Karpas-422 (cell line): Measurements from ENCODE around the gene CCNH. TPM values are rescaled to one million over a fixed set of nuclear protein-coding genes. Genes with fewer than 3 reads are reported as not detected.
A peak's percentile ranks its signal among the peaks of the same experiment; 100 is the strongest.

Experiments
- DNase-seq: peaks from one replicate; pipeline ENCODE4 v3.0.0-alpha.2; 2015
- H2AFZ ChIP-seq: fragments of 200-600 bp; sonication (generic); 2 replicates; pipeline ENCODE4 v1.6.1; 2014; ENCODE audit warnings: antibody characterized with exemption, low read length, mixed read lengths
- H3K27ac ChIP-seq: fragments of 200-600 bp; sonication (generic); 2 replicates; pipeline ENCODE4 v1.5.1; 2014; ENCODE audit warnings: mild to moderate bottlenecking, low read length, moderate library complexity
- H3K27me3 ChIP-seq: fragments of 200-600 bp; sonication (generic); 2 replicates; pipeline ENCODE4 v1.6.1; 2014; ENCODE audit warnings: low read length, mixed read lengths
- H3K36me3 ChIP-seq: fragments of 200-600 bp; sonication (generic); 2 replicates; pipeline ENCODE4 v1.6.1; 2014; ENCODE audit warnings: low read length, mixed read lengths; ENCODE audit not compliant: insufficient read depth
- H3K4me1 ChIP-seq: fragments of 200-600 bp; sonication (generic); 2 replicates; pipeline ENCODE4 v1.6.1; 2014; ENCODE audit warnings: mild to moderate bottlenecking, low read length, mixed read lengths
- H3K4me2 ChIP-seq: fragments of 200-600 bp; sonication (generic); 2 replicates; pipeline ENCODE4 v1.6.1; 2014; ENCODE audit warnings: low read length, low read depth, mild to moderate bottlenecking; ENCODE audit not compliant: poor library complexity, severe bottlenecking
- H3K4me3 ChIP-seq: fragments of 200-600 bp; sonication (generic); 2 replicates; pipeline ENCODE4 v1.5.1; 2014; ENCODE audit warnings: mild to moderate bottlenecking, antibody characterized with exemption, low read length, mixed read lengths
- H3K79me2 ChIP-seq: fragments of 200-600 bp; sonication (generic); 2 replicates; pipeline ENCODE4 v1.6.1; 2014; ENCODE audit warnings: mild to moderate bottlenecking, low read length, mixed read lengths
- H3K9ac ChIP-seq: fragments of 200-600 bp; sonication (generic); 2 replicates; pipeline ENCODE4 v1.6.0; 2014; ENCODE audit warnings: low read length
- H3K9me2 ChIP-seq: fragments of 200-600 bp; sonication (generic), shearing (Covaris generic); replicated peaks from 2 replicates; pipeline ENCODE4 v1.6.0; 2014; ENCODE audit warnings: mild to moderate bottlenecking, low read length, moderate library complexity; ENCODE audit not compliant: insufficient read depth
- H3K9me3 ChIP-seq: fragments of 300-700, 200-600 bp; sonication (generic); 2 replicates; pipeline ENCODE4 v1.6.1; 2014; ENCODE audit warnings: low read length, mixed read lengths
- H4K20me1 ChIP-seq: fragments of 200-600 bp; sonication (generic); 2 replicates; pipeline ENCODE4 v1.6.1; 2014; ENCODE audit warnings: mild to moderate bottlenecking, antibody characterized with exemption, low read length, low read depth; ENCODE audit not compliant: insufficient read depth
- total RNA-seq: library from RNA; depleted of rRNA; stranded (reverse); fragments of >200 nt; shearing (Covaris generic); gene quantifications from 2 replicates; pipeline ENCODE4 v1.2.3, GENCODE V29; 2014; ENCODE audit warnings: low replicate concordance

The CCNH gene
- total RNA-seq, 1 experiment from 2014 or later, result 149 TPM

- H2AFZ ChIP-seq, result no peak overlapping the region
- H3K36me3 ChIP-seq, result no peaks in the 10 kb centered on the region
These were observed 21.7 kb upstream of the CCNH start for GRCh38 chr5:87434461-87434860.

DNA sequence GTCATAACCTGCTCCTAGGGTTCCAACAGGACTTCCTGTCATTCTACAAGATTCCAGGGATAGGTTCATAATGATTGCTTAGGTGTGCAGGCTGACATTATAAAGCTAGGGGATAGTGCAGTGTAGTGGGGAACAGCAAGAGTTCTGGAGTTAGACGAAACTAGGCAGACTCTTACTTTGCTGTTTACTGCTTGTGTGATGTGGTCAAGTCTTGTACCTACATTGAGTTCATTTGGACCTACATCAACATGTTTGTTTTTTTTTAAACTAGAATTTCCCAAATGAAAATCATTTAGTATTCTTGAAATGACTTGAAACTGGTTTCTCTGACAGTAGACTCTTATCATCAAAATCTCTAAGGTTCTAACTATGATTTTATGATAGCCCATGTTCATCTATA is 21.2 kb upstream of the CCNH start:
- H3K27me3 ChIP-seq, result no peaks in the 10 kb centered on the region
- H3K9me2 ChIP-seq, result no peaks in the 10 kb centered on the region
- no peak overlapping the region for H3K27ac ChIP-seq
- no peaks in the 10 kb centered on the region for H4K20me1 ChIP-seq
- no peak overlapping the region for H3K9ac ChIP-seq
- no peak for DNase-seq
- no peak overlapping the region for H3K4me2 ChIP-seq
- no peaks in the 10 kb centered on the region for H3K36me3 ChIP-seq
- no peak overlapping the region for H3K4me3 ChIP-seq
- H2AFZ ChIP-seq, result no peak overlapping the region
- H3K9me3 ChIP-seq, result no peaks in the 10 kb centered on the region
- no peaks in the 10 kb centered on the region for H3K79me2 ChIP-seq
- H3K4me1 ChIP-seq, result no peaks in the 10 kb centered on the region

More at GRCh38 chr5:87434461-87434860, 21.7 kb upstream of the CCNH start:
- no peaks in the 10 kb centered on the region for H3K9me3 ChIP-seq
- H3K4me3 ChIP-seq, result no peak overlapping the region
- no peaks in the 10 kb centered on the region for H3K4me1 ChIP-seq
- no peak overlapping the region for H3K9ac ChIP-seq
- DNase-seq, result no peak
- no peaks in the 10 kb centered on the region for H4K20me1 ChIP-seq
- no peak overlapping the region for H3K27ac ChIP-seq
- no peak overlapping the region for H3K4me2 ChIP-seq
- no peaks in the 10 kb centered on the region for H3K27me3 ChIP-seq
- H3K9me2 ChIP-seq, result no peaks in the 10 kb centered on the region
- no peaks in the 10 kb centered on the region for H3K79me2 ChIP-seq

DNA sequence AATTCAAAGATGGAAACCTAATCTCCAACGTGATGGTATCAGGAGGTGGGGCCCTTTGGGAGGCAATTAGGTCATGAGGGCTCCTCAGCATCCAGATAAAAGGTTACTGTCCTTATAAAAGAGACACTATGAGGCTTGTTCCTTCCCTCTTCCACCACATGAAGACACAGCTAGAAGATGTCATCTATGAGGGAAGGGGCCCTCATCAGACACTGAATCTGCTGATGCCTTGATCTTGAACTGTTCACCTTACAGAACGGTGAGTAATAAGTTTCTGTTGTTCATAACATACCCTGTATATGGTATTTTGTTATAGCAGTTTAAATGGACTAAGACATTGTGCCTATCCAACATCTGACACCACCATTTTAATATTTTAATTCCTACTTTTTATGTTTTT is 19.7 kb upstream of the CCNH start:
- no peak overlapping the region for H3K4me2 ChIP-seq
- no peaks in the 10 kb centered on the region for H3K4me1 ChIP-seq
- no peaks in the 10 kb centered on the region for H3K36me3 ChIP-seq
- H2AFZ ChIP-seq, result no peak overlapping the region
- H3K9me2 ChIP-seq, result no peaks in the 10 kb centered on the region
- H3K4me3 ChIP-seq, result no peak overlapping the region
- no peak for DNase-seq
- H3K79me2 ChIP-seq, result no peaks in the 10 kb centered on the region
- H3K27ac ChIP-seq, result no peak overlapping the region
- H4K20me1 ChIP-seq, result no peaks in the 10 kb centered on the region
- no peak overlapping the region for H3K9ac ChIP-seq
- H3K9me3 ChIP-seq, result no peaks in the 10 kb centered on the region
- no peaks in the 10 kb centered on the region for H3K27me3 ChIP-seq

- no peak overlapping the region for H3K27ac ChIP-seq
- H3K9me2 ChIP-seq, result no peaks in the 10 kb centered on the region
- H4K20me1 ChIP-seq, result no peaks in the 10 kb centered on the region
- no peaks in the 10 kb centered on the region for H3K4me1 ChIP-seq
- no peak overlapping the region for H3K4me2 ChIP-seq
- no peaks in the 10 kb centered on the region for H3K9me3 ChIP-seq
- H2AFZ ChIP-seq, result no peak overlapping the region
- no peak overlapping the region for H3K9ac ChIP-seq
- H3K79me2 ChIP-seq, result no peaks in the 10 kb centered on the region
- no peak for DNase-seq
- no peaks in the 10 kb centered on the region for H3K36me3 ChIP-seq
- H3K4me3 ChIP-seq, result no peak overlapping the region
- no peaks in the 10 kb centered on the region for H3K27me3 ChIP-seq
These were observed 18.2 kb upstream of the CCNH start for GRCh38 chr5:87430863-87431457.

DNA sequence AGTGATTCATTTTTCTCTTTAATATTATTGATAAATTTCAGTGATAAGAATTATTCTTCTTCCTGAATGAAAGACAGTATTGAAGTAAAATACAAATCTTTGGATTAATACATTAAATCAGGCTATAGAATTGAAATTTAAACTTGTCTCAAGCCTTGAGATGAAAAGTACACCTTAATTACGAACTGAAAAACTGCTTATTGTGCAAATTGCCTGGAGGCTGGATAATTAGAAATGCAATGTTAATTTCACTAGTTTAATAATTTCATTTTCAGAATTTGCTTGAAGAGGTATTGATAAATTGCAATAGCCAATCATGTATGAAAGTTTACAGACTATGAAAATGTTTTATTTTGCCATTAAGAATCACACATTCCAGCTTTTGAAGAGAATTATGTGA is 11.0 kb upstream of the CCNH start:
- no peak overlapping the region for H2AFZ ChIP-seq
- H3K9me3 ChIP-seq, result no peaks in the 10 kb centered on the region
- H3K4me3 ChIP-seq, result no peak overlapping the region
- H4K20me1 ChIP-seq, result no peaks in the 10 kb centered on the region
- H3K27ac ChIP-seq, result no peak overlapping the region
- DNase-seq, result no peak
- H3K4me2 ChIP-seq, result no peak overlapping the region
- H3K4me1 ChIP-seq, result no peaks in the 10 kb centered on the region
- H3K9me2 ChIP-seq, result no peaks in the 10 kb centered on the region
- no peaks in the 10 kb centered on the region for H3K79me2 ChIP-seq
- H3K27me3 ChIP-seq, result no peaks in the 10 kb centered on the region
- no peak overlapping the region for H3K9ac ChIP-seq
- no peaks in the 10 kb centered on the region for H3K36me3 ChIP-seq

DNA sequence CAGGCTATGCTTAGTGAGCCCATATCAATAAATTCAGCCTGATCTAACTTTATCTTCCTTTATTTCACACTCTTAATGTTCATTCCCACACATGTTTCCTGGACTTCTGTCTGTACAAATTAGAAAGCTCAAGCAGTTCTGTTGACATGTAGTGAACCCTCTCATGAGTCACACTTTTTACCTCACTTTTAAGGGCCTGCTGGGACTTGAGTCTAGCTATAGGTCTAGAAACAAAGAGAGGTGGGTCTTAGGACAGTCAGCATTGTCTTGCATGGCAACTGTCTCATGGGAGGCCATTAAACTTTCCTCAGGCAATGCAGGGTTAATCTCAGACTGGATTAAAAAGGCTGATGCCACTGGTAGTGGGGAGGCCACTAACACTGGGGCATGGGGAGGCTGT is 8.6 kb upstream of the CCNH start:
- Histone ChIP-seq H3K9me3 (no peaks in the 10 kb centered on the region), H3K27ac (no peak overlapping the region), H3K9ac (no peak overlapping the region), H2AFZ (no peak overlapping the region), H3K79me2 (no peaks in the 10 kb centered on the region), H3K4me1 (no peaks in the 10 kb centered on the region), H4K20me1 (no peaks in the 10 kb centered on the region), H3K36me3 (no peaks in the 10 kb centered on the region), H3K4me2 (no peak overlapping the region), H3K27me3 (no peaks in the 10 kb centered on the region), H3K9me2 (no peaks in the 10 kb centered on the region), H3K4me3 (no peak overlapping the region)
- DNase-seq, result no peak

GRCh38 chr5:87418506-87418905 is 5.8 kb upstream of the CCNH start:
- Histone ChIP-seq H4K20me1 (no peaks in the 10 kb centered on the region), H3K79me2 (no peaks in the 10 kb centered on the region), H3K4me3 (no peak overlapping the region), H3K9ac (no peak overlapping the region), H3K9me2 (no peaks in the 10 kb centered on the region), H3K4me2 (no peak overlapping the region), H2AFZ (no peak overlapping the region), H3K27ac (no peak overlapping the region), H3K36me3 (no peaks in the 10 kb centered on the region), H3K27me3 (no peaks in the 10 kb centered on the region), H3K4me1 (peaks cover under 1% of the 10 kb centered on the region; the same call in 1 of the 2 replicates), H3K9me3 (no peaks in the 10 kb centered on the region)
- DNase-seq, result no peak

DNA sequence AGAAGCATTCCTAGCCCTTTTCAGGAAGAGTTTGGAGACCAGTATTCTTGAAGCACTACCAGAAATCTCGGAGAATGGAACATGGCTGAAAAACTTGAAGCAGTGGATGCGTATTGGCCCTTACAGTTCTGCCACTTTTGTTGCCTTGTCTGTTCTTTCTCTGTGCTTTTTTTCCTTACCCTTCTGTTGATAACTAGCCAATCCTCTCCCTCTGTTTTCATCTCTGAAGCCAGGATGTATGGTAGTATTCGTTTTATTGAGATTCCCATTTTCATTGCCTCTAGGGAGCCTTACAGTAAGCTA is 564 bp upstream of the CCNH start:
- H3K4me3 ChIP-seq, result peak overlapping the region; percentile 85
- no peaks in the 10 kb centered on the region for H3K9me3 ChIP-seq
- 0 out of 2 replicates have a peak, but pooled peaks cover 6% of the 10 kb centered on the region for H4K20me1 ChIP-seq
- no peaks in the 10 kb centered on the region for H3K9me2 ChIP-seq
- peak overlapping the region; percentile 68 for H3K9ac ChIP-seq
- H3K79me2 ChIP-seq, result peaks cover 43% of the 10 kb centered on the region
- peaks cover 26% of the 10 kb centered on the region for H3K36me3 ChIP-seq
- H3K4me1 ChIP-seq, result peaks cover 21% of the 10 kb centered on the region
- H2AFZ ChIP-seq, result peak overlapping the region; percentile 87
- no peak for DNase-seq
- peak overlapping the region; percentile 93 for H3K4me2 ChIP-seq
- H3K27me3 ChIP-seq, result no peaks in the 10 kb centered on the region
- no peak overlapping the region for H3K27ac ChIP-seq
